HEK293T (cell line): ENCODE results near the gene SUSD1.

ENCODE experiments used
- CTCF ChIA-PET: fragments of 350-600 bp; formaldehyde crosslinking; extraction: SDS; loops from one replicate; lab custom pipeline; 2021; ENCODE audit warnings: antibody characterized with exemption, inconsistent platforms; lab: Yijun Ruan, JAX
- POLR2A ChIA-PET: fragments of 350-600 bp; formaldehyde crosslinking; extraction: SDS; loops from one replicate; lab custom pipeline; 2020; ENCODE audit warnings: antibody characterized with exemption, inconsistent platforms; lab: Yijun Ruan, JAX
- DNase-seq: peaks from one replicate; pipeline ENCODE4 v3.0.0; 2012; ENCODE audit warnings: mixed read lengths; ENCODE audit errors: extremely low spot score
- ARNT ChIP-seq: fragments of 450-650 bp; IDR thresholded peaks from 2 replicates; pipeline ENCODE4 v1.6.1; 2017; ENCODE audit warnings: mild to moderate bottlenecking
- BHLHE40 ChIP-seq: fragments of 450-650 bp; IDR thresholded peaks from 2 replicates; pipeline ENCODE4 v1.6.1; 2016; ENCODE audit warnings: mild to moderate bottlenecking, moderate library complexity, borderline replicate concordance
- CTBP1 ChIP-seq: fragments of 450-650 bp; IDR thresholded peaks from 2 replicates; pipeline ENCODE4 v1.6.1; 2016; ENCODE audit warnings: borderline replicate concordance
- ELF4 ChIP-seq: fragments of 450-650 bp; IDR thresholded peaks from 2 replicates; pipeline ENCODE4 v1.6.1; 2017; ENCODE audit warnings: antibody characterized with exemption
- FOXA1 ChIP-seq: fragments of 450-650 bp; IDR thresholded peaks from 2 replicates; pipeline ENCODE4 v1.6.1; 2016; ENCODE audit warnings: mild to moderate bottlenecking
- FOXK2 ChIP-seq: fragments of 450-650 bp; IDR thresholded peaks from 2 replicates; pipeline ENCODE4 v1.6.1; 2016; ENCODE audit warnings: mild to moderate bottlenecking
- FOXM1 ChIP-seq: fragments of 450-650 bp; IDR thresholded peaks from 2 replicates; pipeline ENCODE4 v1.6.1; 2017; ENCODE audit warnings: mild to moderate bottlenecking, borderline replicate concordance
- HDGF ChIP-seq: fragments of 450-650 bp; IDR thresholded peaks from 2 replicates; pipeline ENCODE4 v1.6.1; 2017; ENCODE audit warnings: antibody characterized with exemption, borderline replicate concordance
- L3MBTL2 ChIP-seq: fragments of 450-650 bp; conservative IDR thresholded peaks from 2 replicates; pipeline ENCODE4 v1.6.1; 2016; ENCODE audit warnings: mild to moderate bottlenecking
- LEF1 ChIP-seq: fragments of 450-650 bp; IDR thresholded peaks from 2 replicates; pipeline ENCODE4 v1.6.1; 2017; ENCODE audit warnings: mild to moderate bottlenecking, borderline replicate concordance
- NFRKB ChIP-seq: fragments of 450-650 bp; IDR thresholded peaks from 2 replicates; pipeline ENCODE4 v1.6.1; 2016; ENCODE audit warnings: mild to moderate bottlenecking, moderate library complexity
- SP1 ChIP-seq: fragments of 450-650 bp; IDR thresholded peaks from 2 replicates; pipeline ENCODE4 v1.6.1; 2017
- SUZ12 ChIP-seq: fragments of 450-650 bp; IDR thresholded peaks from 2 replicates; pipeline ENCODE4 v1.6.1; 2016; ENCODE audit warnings: mild to moderate bottlenecking
- TARDBP ChIP-seq: fragments of 450-650 bp; IDR thresholded peaks from 2 replicates; pipeline ENCODE4 v1.6.1; 2016
- ZNF384 ChIP-seq: fragments of 450-650 bp; IDR thresholded peaks from 2 replicates; pipeline ENCODE4 v1.6.1; 2016
- TF ChIP-seq, protein P1 (sequence below): fragments of 450-650 bp; IDR thresholded peaks from 2 replicates; pipeline ENCODE4 v1.6.1; 2016

SUSD1 gene

DNA sequence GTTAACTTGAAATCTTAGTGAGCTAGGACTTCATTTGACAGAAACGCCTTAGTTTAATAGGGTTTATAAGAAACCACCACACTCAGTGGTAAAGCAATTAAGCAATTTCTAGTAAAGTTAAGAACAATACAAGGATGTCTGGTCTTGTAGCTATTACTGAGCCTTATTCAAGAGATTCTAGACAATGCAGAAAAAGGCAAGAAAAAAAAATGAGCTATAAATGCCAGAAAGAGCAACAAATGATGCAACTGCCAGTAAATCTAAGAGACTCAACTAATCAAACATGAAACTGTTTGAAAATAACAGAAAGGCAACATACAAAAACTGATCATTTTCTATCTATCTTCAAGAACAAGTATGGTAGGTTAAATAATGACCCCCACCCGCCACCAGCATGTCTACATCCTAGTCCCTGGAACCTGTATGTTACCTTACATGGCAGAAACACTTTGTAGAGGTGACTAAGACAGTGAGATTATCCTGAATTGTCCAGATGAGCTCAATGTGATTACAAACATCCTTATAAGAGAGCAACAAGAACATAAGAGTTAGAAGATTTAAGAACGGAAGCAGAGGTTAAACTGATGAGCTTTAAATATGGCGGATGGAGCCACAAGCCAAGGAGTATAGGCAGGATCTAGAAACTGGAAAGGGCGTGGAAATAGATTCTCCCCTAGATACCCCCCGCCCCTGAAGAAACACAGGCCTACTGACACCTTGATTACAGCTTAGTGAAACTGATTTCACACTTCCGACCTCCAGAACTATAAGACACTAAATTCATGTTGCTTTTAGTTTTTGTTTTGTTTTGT, 93.0 kb downstream of the SUSD1 start:
- CTCF ChIA-PET: interaction anchor here (1.3 kb wide), 1 partner anchor 16 kb away, joined by 3 read pairs; no protein-coding TSS in a partner anchor
- TF ChIP-seq ARNT (no peak), SUZ12 (no peak), CTBP1 (no peak), HDGF (no peak), ELF4 (no peak), NFRKB (no peak), FOXA1 (no peak), SP1 (no peak), FOXM1 (no peak)
- TF ChIP-seq, protein P1, sequence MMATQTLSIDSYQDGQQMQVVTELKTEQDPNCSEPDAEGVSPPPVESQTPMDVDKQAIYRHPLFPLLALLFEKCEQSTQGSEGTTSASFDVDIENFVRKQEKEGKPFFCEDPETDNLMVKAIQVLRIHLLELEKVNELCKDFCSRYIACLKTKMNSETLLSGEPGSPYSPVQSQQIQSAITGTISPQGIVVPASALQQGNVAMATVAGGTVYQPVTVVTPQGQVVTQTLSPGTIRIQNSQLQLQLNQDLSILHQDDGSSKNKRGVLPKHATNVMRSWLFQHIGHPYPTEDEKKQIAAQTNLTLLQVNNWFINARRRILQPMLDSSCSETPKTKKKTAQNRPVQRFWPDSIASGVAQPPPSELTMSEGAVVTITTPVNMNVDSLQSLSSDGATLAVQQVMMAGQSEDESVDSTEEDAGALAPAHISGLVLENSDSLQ: no peak
- POLR2A ChIA-PET: no interaction called here
- DNase-seq: no peak

DNA sequence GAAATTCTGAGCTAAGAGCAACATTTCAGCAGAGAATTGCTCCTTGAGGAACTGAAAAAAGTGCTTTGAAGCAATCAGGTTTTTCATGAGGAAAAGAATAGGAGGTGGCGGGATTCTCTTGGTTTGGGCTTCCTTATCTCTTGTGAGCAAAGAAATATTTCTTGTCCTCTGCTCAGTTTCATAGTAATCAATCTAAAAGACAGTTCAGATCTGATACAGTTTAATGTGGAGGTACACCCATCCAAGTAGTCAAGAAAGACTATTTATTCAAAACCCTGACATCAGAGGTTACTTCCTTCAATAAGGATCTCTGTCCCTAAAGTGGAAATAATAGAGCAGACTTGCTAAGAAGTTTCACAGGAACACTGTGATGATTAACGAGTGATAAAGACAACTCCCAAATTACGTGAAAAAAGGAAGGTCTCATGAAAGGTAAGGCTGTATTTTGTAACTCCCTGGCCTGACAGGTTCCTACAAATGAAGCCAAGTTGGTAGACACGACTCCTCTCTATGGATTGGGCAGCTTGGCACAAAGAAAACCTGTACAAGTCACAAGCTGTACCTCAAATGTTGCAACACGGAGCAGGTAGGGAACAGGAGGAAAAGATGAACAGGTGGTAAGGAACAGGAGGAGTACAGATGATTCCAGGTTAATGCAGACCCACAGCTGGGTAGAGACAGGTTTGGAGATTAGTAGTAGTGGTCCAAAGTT, 94.1 kb downstream of the SUSD1 start:
- POLR2A ChIA-PET: no interaction called here
- TF ChIP-seq HDGF (no peak), FOXM1 (no peak), FOXA1 (no peak), BHLHE40 (no peak), TARDBP (no peak), ELF4 (no peak), CTBP1 (no peak), FOXK2 (no peak), NFRKB (no peak), SUZ12 (no peak), LEF1 (no peak), SP1 (no peak), ZNF384 (no peak)
- TF ChIP-seq, protein P1: no peak
- DNase-seq: no peak
- CTCF ChIA-PET: no interaction called here

DNA sequence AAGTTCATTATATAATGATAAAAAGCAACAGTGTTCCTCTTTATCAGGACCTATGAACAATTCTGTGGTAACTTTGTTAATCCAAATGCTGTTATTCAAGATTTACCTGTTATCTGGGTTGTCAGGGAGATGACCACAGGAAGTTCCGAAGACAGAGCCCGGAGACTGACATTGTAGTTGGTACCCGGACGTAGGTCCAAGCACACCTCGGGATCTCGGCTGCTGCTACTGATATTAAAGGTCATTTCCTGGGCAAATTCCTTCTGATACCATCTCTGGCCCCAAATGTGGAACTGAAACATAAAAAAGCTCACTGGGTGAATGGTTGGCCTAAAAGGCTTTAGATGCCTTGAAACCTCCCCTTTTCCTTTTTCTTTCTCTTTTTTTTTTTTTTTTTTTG, 96.7 kb downstream of the SUSD1 start:
- ChIA-PET POLR2A (no interaction called here), CTCF (no interaction called here)
- no peak for DNase-seq
- TF ChIP-seq TARDBP: no peak
- TF ChIP-seq SP1: no peak
- TF ChIP-seq CTBP1: no peak
- TF ChIP-seq LEF1: no peak
- TF ChIP-seq L3MBTL2: no peak
- TF ChIP-seq SUZ12: no peak

DNA sequence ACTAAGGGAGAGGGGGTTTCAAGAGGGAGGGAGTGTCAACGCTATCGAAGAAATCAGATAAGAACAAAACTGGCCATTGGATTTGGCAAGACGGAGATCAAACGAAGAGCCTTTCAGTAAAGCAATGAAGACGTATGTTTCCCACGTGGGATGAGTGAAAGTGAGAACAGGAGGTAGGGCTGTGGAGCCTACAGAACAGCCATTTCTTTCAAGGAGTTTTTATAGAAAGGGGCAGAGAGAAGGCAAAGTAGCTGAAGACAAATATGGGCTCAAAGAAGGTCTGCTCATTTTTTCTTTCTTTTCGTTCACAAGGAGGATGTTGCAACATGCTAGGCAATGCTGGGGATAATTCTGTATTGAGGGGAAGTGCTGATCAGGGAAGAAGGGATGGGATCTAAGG, 98.3 kb downstream of the SUSD1 start:
- CTCF ChIA-PET: no interaction called here
- no peak for TF ChIP-seq HDGF
- no peak for TF ChIP-seq L3MBTL2
- no peak for TF ChIP-seq ZNF384
- POLR2A ChIA-PET: no interaction called here
- no peak for DNase-seq

DNA sequence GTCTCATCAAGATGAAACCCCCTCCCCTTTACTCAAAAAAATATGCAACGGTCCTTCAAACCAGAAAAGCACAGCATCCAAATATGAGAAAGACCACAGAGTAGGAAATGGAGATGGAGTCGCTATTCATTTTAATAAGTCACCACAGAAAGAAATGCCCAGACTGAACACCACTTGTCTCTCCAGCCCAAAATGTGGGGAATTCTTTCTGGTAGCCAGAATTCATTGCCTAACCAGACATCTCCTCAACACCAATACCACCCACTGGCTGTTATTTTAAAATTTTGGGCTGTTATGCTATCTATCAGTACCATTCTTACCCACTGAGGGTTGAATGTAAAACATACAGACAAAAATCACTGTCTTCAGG, 100.1 kb downstream of the SUSD1 start:
- no peak for DNase-seq
- POLR2A ChIA-PET: no interaction called here

More for the DNA sequence above, 100.1 kb downstream of the SUSD1 start:
- TF ChIP-seq L3MBTL2 (no peak), TARDBP (no peak), BHLHE40 (no peak), FOXK2 (no peak), NFRKB (no peak), LEF1 (no peak), SUZ12 (no peak), ARNT (no peak), SP1 (no peak), FOXM1 (no peak), ZNF384 (no peak), CTBP1 (no peak), ELF4 (no peak), FOXA1 (no peak), HDGF (no peak)
- TF ChIP-seq, protein P1: no peak
- CTCF ChIA-PET: interaction anchor here (0.5 to 3.0 kb wide), 11 partner anchors 9 to 417 kb away, joined by 3 to 16 read pairs (median 4); partner anchors contain the start of gene UGCG
